ENCODE data around the gene FOXN1.

FOXN1 gene

GRCh38 chr17:28526381-28526780 is 20.2 kb downstream of the FOXN1 start:
- DNase-seq (ENCODE audit: low spot score): no peak

GRCh38 chr17:28527181-28527681 is 21.1 kb downstream of the FOXN1 start:
- no peak for DNase-seq (ENCODE audit: low spot score)

GRCh38 chr17:28527859-28528258 is 21.7 kb downstream of the FOXN1 start:
- DNase-seq (ENCODE audit: low spot score): no peak

GRCh38 chr17:28528327-28529012 is 22.3 kb downstream of the FOXN1 start:
- no peak for DNase-seq (ENCODE audit: low spot score)

- no peak for DNase-seq (ENCODE audit: low spot score)
Measured at GRCh38 chr17:28529013-28529400, 22.9 kb downstream of the FOXN1 start.

GRCh38 chr17:28530250-28530649 is 24.1 kb downstream of the FOXN1 start:
- DNase-seq (ENCODE audit: low spot score): no peak

- no peak for DNase-seq (ENCODE audit: low spot score)
Measured at GRCh38 chr17:28530926-28531325, 24.8 kb downstream of the FOXN1 start.

- no peak for DNase-seq (ENCODE audit: low spot score)
Measured at GRCh38 chr17:28532050-28532960, 26.2 kb downstream of the FOXN1 start.

GRCh38 chr17:28533091-28533807 is 27.1 kb downstream of the FOXN1 start:
- no peak for DNase-seq (ENCODE audit: low spot score)

- DNase-seq (ENCODE audit: low spot score): no peak
Measured at GRCh38 chr17:28534740-28535375, 28.7 kb downstream of the FOXN1 start.

GRCh38 chr17:28536532-28537218 is 30.5 kb downstream of the FOXN1 start:
- DNase-seq (ENCODE audit: low spot score): no peak

- no peak for DNase-seq (ENCODE audit: low spot score)
Measured at GRCh38 chr17:28537219-28537610, 31.1 kb downstream of the FOXN1 start.

GRCh38 chr17:28538296-28538895 is 32.2 kb downstream of the FOXN1 start:
- DNase-seq (ENCODE audit: low spot score): no peak

- no peak for DNase-seq (ENCODE audit: low spot score)
Measured at GRCh38 chr17:28540231-28540630, 34.1 kb downstream of the FOXN1 start.

- DNase-seq (ENCODE audit: low spot score): no peak
Measured at GRCh38 chr17:28541439-28541838, 35.3 kb downstream of the FOXN1 start.

- DNase-seq (ENCODE audit: low spot score): no peak
Measured at GRCh38 chr17:28544402-28545140, 38.4 kb downstream of the FOXN1 start.

- DNase-seq (ENCODE audit: low spot score): no peak
Measured at GRCh38 chr17:28545141-28545503, 39.0 kb downstream of the FOXN1 start.

GRCh38 chr17:28545787-28546415 is 39.8 kb downstream of the FOXN1 start:
- DNase-seq (ENCODE audit: low spot score): no peak

- DNase-seq (ENCODE audit: low spot score): no peak
Measured at GRCh38 chr17:28547096-28547622, 41.0 kb downstream of the FOXN1 start.
